ENCODE results near the gene RAB5B.

RAB5B gene

GRCh38 chr12:56028511-56029165 lies 54.8 kb downstream of the RAB5B start:
- Histone ChIP-seq H3K4me3 (ENCODE audit: low read length) (no peak overlapping the region), H3K4me2 (ENCODE audit: low read depth, low read length) (no peak overlapping the region), H3K27ac (ENCODE audit: low read length) (no peak overlapping the region), H3K9me3 (replicated peaks; ENCODE audit: insufficient read depth, low read length) (no peaks in the 10 kb centered on the region), H3K9me2 (replicated peaks; ENCODE audit: insufficient read depth, low read length) (no peaks in the 10 kb centered on the region), H3K79me2 (ENCODE audit: low read length) (no peaks in the 10 kb centered on the region), H3K9ac (ENCODE audit: low read length) (no peak overlapping the region), H3K27me3 (replicated peaks; ENCODE audit: insufficient read depth, low read length) (no peaks in the 10 kb centered on the region), H3K4me1 (ENCODE audit: low read length) (no peaks in the 10 kb centered on the region), H3K36me3 (replicated peaks; ENCODE audit: insufficient read depth, low read length) (no peaks in the 10 kb centered on the region), H2AFZ (ENCODE audit: low read length) (no peak overlapping the region), H3F3A (ENCODE audit: insufficient read depth, low read length) (no peaks in the 10 kb centered on the region), H4K20me1 (ENCODE audit: insufficient read depth, low read length) (no peaks in the 10 kb centered on the region)
- TF ChIP-seq CTCF (IDR thresholded peaks at IDR 0.05; ENCODE audit: low read length) (no peak), EZH2 (optimal IDR thresholded peaks at IDR 0.05; ENCODE audit: low read depth, low read length) (no peak), EZH2phosphoT487 (IDR thresholded peaks at IDR 0.05; ENCODE audit: low read length) (no peak)
- DNase-seq: no peak

GRCh38 chr12:56029166-56029519 lies 55.3 kb downstream of the RAB5B start:
- H3F3A ChIP-seq (ENCODE audit: insufficient read depth, low read length): no peaks in the 10 kb centered on the region
- H3K36me3 ChIP-seq (replicated peaks; ENCODE audit: insufficient read depth, low read length): no peaks in the 10 kb centered on the region
- no peaks in the 10 kb centered on the region for H3K9me2 ChIP-seq (replicated peaks; ENCODE audit: insufficient read depth, low read length)
- H3K27me3 ChIP-seq (replicated peaks; ENCODE audit: insufficient read depth, low read length): no peaks in the 10 kb centered on the region
- H2AFZ ChIP-seq (ENCODE audit: low read length): no peak overlapping the region
- H4K20me1 ChIP-seq (ENCODE audit: insufficient read depth, low read length): no peaks in the 10 kb centered on the region
- H3K4me2 ChIP-seq (ENCODE audit: low read depth, low read length): no peak overlapping the region
- DNase-seq: no peak
- H3K27ac ChIP-seq (ENCODE audit: low read length): no peak overlapping the region
- TF ChIP-seq EZH2 (optimal IDR thresholded peaks at IDR 0.05; ENCODE audit: low read depth, low read length): no peak
- TF ChIP-seq CTCF (IDR thresholded peaks at IDR 0.05; ENCODE audit: low read length): no peak
- no peak for TF ChIP-seq EZH2phosphoT487 (IDR thresholded peaks at IDR 0.05; ENCODE audit: low read length)
- H3K4me3 ChIP-seq (ENCODE audit: low read length): no peak overlapping the region
- H3K9me3 ChIP-seq (replicated peaks; ENCODE audit: insufficient read depth, low read length): no peaks in the 10 kb centered on the region
- no peaks in the 10 kb centered on the region for H3K79me2 ChIP-seq (ENCODE audit: low read length)
- H3K4me1 ChIP-seq (ENCODE audit: low read length): no peaks in the 10 kb centered on the region
- no peak overlapping the region for H3K9ac ChIP-seq (ENCODE audit: low read length)

- H2AFZ ChIP-seq (ENCODE audit: low read length): no peak overlapping the region
- no peak overlapping the region for H3K9ac ChIP-seq (ENCODE audit: low read length)
- TF ChIP-seq EZH2phosphoT487 (IDR thresholded peaks at IDR 0.05; ENCODE audit: low read length) (no peak), CTCF (IDR thresholded peaks at IDR 0.05; ENCODE audit: low read length) (peak; percentile 67)
- H3K79me2 ChIP-seq (ENCODE audit: low read length): no peaks in the 10 kb centered on the region
- H3F3A ChIP-seq (ENCODE audit: insufficient read depth, low read length): no peaks in the 10 kb centered on the region
- H3K4me2 ChIP-seq (ENCODE audit: low read depth, low read length): no peak overlapping the region
- H3K4me1 ChIP-seq (ENCODE audit: low read length): no peaks in the 10 kb centered on the region
- H3K27ac ChIP-seq (ENCODE audit: low read length): no peak overlapping the region
- H3K27me3 ChIP-seq (replicated peaks; ENCODE audit: insufficient read depth, low read length): no peaks in the 10 kb centered on the region
- no peaks in the 10 kb centered on the region for H3K9me3 ChIP-seq (replicated peaks; ENCODE audit: insufficient read depth, low read length)
- no peak overlapping the region for H3K4me3 ChIP-seq (ENCODE audit: low read length)
- no peaks in the 10 kb centered on the region for H3K9me2 ChIP-seq (replicated peaks; ENCODE audit: insufficient read depth, low read length)
- DNase-seq: peak; percentile 47
- no peaks in the 10 kb centered on the region for H3K36me3 ChIP-seq (replicated peaks; ENCODE audit: insufficient read depth, low read length)
- H4K20me1 ChIP-seq (ENCODE audit: insufficient read depth, low read length): no peaks in the 10 kb centered on the region
Observed at GRCh38 chr12:56029666-56030293, 55.9 kb downstream of the RAB5B start.
